Measurements from ENCODE around the gene CDADC1. TPM values are rescaled to one million over a fixed set of nuclear protein-coding genes. Genes with fewer than 3 reads are reported as not detected.

The CDADC1 gene
- total RNA-seq, 1 donor from 2014 or later = 3.3 TPM

GRCh38 chr13:49330546-49330864 lies 82.8 kb downstream of the CDADC1 start:
- DNase-seq (ENCODE audit: low read depth) = no peak
- H3K4me3 ChIP-seq (ENCODE audit: low read depth, low read length) = no peak overlapping the region
- TF ChIP-seq, protein P1, sequence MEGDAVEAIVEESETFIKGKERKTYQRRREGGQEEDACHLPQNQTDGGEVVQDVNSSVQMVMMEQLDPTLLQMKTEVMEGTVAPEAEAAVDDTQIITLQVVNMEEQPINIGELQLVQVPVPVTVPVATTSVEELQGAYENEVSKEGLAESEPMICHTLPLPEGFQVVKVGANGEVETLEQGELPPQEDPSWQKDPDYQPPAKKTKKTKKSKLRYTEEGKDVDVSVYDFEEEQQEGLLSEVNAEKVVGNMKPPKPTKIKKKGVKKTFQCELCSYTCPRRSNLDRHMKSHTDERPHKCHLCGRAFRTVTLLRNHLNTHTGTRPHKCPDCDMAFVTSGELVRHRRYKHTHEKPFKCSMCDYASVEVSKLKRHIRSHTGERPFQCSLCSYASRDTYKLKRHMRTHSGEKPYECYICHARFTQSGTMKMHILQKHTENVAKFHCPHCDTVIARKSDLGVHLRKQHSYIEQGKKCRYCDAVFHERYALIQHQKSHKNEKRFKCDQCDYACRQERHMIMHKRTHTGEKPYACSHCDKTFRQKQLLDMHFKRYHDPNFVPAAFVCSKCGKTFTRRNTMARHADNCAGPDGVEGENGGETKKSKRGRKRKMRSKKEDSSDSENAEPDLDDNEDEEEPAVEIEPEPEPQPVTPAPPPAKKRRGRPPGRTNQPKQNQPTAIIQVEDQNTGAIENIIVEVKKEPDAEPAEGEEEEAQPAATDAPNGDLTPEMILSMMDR (conservative IDR thresholded peaks at IDR 0.05; ENCODE audit: low read depth, low read length) = no peak

GRCh38 chr13:49336655-49337054 lies 88.9 kb downstream of the CDADC1 start:
- TF ChIP-seq, protein P1 (conservative IDR thresholded peaks at IDR 0.05; ENCODE audit: low read depth, low read length) = no peak
- DNase-seq (ENCODE audit: low read depth) = no peak
- H3K4me3 ChIP-seq (ENCODE audit: low read depth, low read length) = no peak overlapping the region

- H3K4me3 ChIP-seq (ENCODE audit: low read depth, low read length) = no peak overlapping the region
- TF ChIP-seq, protein P1 (conservative IDR thresholded peaks at IDR 0.05; ENCODE audit: low read depth, low read length) = no peak
- no peak for DNase-seq (ENCODE audit: low read depth)
Measured at GRCh38 chr13:49340161-49340560, 92.4 kb downstream of the CDADC1 start.

DNA sequence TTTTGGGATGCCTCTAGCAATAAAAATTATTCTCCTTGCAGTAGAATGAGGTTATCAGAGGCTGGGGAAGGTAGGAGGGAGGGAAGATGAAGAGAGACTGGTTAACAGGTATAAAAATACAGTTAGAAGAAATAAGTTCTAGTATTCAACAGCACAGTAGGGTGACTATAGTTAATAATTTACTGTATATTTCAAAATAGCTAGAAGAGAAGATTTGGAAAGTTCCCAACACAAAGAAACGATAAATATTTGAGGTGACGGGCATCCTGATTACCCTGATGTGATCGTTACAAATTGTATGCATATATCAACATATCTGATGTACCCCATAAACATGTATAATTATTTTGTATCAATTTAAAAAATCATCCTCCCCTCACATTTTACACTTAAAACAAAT lies 93.8 kb downstream of the CDADC1 start:
- DNase-seq (ENCODE audit: low read depth) = no peak
- TF ChIP-seq, protein P1 (conservative IDR thresholded peaks at IDR 0.05; ENCODE audit: low read depth, low read length) = no peak
- H3K4me3 ChIP-seq (ENCODE audit: low read depth, low read length) = no peak overlapping the region

DNA sequence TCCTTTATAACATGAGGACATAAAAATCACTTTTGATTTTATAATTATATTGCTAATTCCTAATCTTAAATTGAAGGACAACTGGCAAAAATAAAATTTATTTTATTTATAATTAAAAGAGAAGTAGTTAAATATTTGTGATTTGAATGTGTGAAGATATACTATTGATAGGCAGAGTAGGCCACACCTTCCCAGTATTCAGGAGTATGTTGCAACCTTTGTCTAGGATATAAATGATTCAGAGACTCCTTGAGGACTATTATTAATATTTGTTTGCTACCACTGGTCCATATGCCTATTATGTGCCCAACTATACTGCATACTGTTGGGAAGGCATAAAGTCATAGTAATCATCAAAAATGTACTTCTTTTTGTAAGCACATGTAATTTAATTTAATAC lies 94.2 kb downstream of the CDADC1 start:
- DNase-seq (ENCODE audit: low read depth) = no peak
- TF ChIP-seq, protein P1 (conservative IDR thresholded peaks at IDR 0.05; ENCODE audit: low read depth, low read length) = no peak
- H3K4me3 ChIP-seq (ENCODE audit: low read depth, low read length) = no peak overlapping the region

GRCh38 chr13:49342454-49342853 lies 94.7 kb downstream of the CDADC1 start:
- no peak for DNase-seq (ENCODE audit: low read depth)
- TF ChIP-seq, protein P1 (conservative IDR thresholded peaks at IDR 0.05; ENCODE audit: low read depth, low read length) = no peak
- no peak overlapping the region for H3K4me3 ChIP-seq (ENCODE audit: low read depth, low read length)

Other genes starting within 250 kb of the CDADC1 start
- not detected in 2 replicates for gene MLNR, start 27.6 kb upstream of the CDADC1 start, total RNA-seq
- gene CAB39L, start 196.1 kb downstream of the CDADC1 start, total RNA-seq = 5.2 and 7.2 TPM in 2 replicates
- 4.3 and 5.2 TPM in 2 replicates for gene SETDB2, start 196.3 kb downstream of the CDADC1 start, total RNA-seq
- gene PHF11, start 248.0 kb downstream of the CDADC1 start, total RNA-seq = 21.8 and 33.9 TPM in 2 replicates